Measurements from ENCODE around the gene NCKAP5.
"Not testable (repeated sequence)": the region's sequence is repeated elsewhere in the genome, so short reads cannot be mapped to it uniquely, and the experiment has no call there.

The NCKAP5 gene

DNA sequence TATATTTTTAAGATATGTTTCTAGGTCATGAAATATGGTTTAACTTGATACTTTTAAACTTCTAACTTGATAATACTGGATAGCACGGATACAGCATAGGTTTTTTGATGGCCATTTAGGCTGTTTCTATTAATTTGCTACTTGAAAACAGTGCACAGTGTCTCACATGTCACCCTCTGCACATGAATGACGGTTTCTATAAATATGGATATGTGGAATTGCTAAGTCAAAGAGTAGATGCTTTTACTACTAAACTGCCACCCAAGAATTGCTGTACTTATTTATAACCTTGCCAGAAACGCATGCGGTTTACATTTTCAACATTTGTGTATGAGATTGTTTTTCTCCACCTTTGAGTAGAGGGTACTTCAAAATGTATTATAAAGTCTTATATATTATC, 723.7 kb downstream of the NCKAP5 start:
- no peak for DNase-seq

DNA sequence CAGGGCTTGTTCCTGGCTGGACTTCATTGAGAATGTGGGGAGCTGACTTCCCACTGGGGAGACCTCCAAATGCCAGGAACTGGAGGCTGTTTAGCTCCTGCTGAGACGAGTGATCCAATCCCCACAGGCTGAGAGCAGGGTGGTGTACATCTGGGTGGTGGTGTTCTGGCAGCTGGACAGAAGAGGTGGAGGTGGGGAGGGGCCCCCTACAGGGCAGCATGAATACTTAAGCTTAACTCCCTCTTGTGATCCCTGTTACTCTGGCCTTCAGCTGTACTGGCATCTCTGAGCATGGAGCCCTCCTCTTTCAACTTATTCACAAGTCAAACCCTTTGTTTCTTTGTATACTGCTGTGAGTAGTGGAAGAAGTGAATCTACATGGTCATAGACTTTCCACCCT, 730.5 kb downstream of the NCKAP5 start:
- DNase-seq: no peak

GRCh38 chr2:132830321-132830827, 737.9 kb downstream of the NCKAP5 start:
- DNase-seq: no peak

DNA sequence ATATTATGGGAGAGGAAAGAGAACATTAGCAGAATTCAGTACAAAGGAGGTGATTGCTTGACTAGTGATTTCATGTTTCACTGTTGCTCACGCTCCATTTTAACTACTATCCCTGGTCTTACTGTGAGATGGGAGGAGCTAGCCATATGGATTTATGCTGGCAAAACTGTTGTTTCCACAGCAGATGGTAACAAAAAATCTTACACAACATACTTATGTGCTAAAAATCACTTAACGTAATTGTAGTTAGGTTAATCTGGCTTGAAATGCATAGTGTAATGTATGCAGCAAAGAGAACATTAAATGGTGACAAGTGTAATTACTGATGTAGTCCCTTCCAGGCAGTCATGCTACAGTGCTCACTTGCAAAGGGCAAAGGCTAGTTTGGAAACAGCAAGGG, 742.7 kb downstream of the NCKAP5 start:
- DNase-seq: no peak

GRCh38 chr2:132824716-132825115, 743.5 kb downstream of the NCKAP5 start:
- no peak for DNase-seq

DNA sequence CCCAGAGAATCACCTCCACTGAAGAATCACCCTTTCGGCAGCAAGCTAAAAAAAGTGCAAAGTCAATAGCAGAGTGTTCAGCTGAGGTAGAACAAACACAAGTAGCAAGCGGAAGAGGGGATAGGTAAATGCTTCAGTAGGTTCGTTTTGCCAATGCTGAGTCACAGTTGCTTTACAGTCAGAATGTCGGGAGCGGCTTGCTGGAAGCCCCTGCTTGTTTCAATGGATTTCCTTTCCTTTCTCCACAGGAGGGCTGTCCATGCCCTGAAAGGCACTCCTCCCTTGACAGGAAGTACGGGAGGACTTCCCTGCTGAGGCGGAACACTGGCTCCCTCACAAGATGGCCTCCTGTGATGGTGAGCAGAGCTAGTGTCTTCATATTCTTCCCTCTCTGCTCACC, 752.0 kb downstream of the NCKAP5 start:
- no peak for DNase-seq

DNA sequence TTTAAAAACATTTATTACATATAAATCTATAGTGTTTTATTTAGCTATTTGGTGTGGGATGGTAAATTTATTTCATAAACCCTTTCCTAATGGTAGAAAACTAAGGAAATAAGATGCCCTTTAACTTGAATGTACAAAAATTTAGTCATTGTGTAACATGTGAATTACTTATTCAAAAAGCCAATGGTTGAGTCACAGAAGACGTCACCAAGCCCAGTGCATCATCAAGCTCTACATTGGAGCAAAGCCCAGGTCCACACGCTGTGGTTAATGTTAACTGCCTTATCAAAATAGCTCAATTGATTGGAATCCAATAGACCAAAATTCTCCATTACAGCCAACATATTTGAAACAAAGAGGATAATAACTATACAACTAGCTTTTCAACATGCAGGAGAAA, 752.7 kb downstream of the NCKAP5 start:
- DNase-seq: no peak

GRCh38 chr2:132814651-132815050, 753.6 kb downstream of the NCKAP5 start:
- no peak for DNase-seq

- DNase-seq: no peak
Observed at GRCh38 chr2:132813422-132813821, 754.8 kb downstream of the NCKAP5 start.

DNA sequence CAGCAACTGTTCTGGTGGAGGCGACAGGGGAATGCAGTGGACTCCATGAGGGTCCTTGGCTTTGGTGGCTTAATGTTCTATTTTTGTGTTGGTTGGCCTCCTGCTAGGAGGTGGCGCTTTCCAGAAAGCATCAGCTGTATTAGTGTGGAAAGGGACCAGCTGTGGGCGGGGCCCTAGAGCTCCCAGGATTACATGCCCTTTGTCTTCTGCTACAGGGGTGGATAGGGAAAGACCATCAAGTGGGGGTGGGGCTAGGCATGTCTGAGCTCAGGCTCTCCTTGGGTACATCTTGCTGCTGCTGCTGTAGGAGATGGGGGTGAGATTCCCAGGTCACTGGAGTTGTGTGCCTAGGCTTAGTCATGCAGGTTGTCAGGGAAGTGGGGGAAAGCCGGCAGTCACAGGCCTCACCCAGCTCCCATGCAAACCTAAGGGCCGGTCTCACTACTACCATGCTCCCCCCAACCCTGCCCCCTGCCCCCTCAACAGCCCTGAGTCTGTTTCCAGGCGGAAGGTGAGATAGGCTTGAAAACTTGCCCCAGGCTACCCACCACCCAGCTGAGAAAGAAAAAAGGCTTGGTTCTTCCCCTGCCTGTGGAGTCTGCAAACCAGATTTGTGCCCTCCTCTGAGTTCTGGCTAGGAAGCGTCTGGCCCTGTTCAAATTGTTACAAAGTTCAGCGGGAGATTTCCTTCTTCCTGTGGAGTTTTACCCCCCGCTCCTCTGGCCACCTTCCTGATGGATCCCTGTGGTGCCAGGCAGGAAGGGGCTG, 756.9 kb downstream of the NCKAP5 start:
- no peak for DNase-seq

DNA sequence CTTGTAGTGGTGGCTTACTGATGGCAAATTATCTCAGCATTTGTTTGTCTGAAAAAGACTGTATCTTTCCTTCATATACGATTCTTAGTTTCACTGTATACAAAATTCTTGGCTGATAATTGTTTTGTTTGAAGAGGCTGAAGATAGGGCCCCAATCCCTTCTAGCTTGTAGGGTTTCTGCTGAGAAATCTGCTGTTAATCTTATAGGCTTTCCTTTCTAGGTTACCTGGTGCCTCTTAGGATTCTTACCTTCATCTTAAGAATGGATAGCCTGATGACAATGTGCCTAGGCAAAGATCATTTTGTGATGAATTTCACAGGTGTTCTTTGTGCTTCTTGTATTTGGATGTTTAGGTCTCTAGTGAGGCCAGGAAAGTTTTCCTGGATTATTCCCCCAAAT, 758.3 kb downstream of the NCKAP5 start:
- DNase-seq: not testable (repeated sequence)

DNA sequence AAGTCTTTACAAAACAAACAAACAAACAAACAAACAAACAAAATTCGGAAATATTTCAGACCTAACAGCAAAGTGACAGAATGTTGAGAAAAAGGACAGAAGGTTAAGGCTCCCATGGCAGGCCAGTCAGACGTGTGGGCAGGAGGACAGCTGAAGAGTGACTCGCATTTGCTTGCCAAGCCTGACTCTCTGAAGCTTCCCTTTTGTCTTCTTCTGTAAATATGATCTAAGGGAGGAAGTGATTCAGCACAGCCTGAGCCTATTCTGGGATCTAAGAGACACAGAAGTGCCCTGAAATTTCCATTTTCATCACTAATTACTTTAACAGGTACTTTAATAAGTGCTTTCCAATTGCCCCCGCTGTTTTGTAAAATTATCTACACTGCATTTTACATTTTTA, 764.2 kb downstream of the NCKAP5 start:
- no peak for DNase-seq

DNA sequence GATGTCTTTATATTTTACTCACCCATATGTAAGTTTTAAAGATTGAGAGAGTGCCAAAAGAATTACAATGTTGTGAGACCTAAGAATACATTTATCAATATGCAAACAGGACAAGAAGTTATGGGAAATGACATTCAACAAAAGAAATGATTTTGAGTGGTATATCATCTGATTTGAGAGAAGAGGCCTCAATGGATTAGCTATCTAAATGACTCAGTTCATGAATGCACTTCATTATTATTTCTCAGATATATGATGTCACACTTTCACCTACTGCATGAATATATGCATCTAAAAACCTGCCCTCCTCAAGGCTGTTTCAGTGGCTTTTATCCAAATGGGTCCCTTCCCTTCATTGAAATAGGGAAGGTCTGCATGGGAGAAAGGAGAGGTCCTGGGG, 769.9 kb downstream of the NCKAP5 start:
- no peak for DNase-seq

DNA sequence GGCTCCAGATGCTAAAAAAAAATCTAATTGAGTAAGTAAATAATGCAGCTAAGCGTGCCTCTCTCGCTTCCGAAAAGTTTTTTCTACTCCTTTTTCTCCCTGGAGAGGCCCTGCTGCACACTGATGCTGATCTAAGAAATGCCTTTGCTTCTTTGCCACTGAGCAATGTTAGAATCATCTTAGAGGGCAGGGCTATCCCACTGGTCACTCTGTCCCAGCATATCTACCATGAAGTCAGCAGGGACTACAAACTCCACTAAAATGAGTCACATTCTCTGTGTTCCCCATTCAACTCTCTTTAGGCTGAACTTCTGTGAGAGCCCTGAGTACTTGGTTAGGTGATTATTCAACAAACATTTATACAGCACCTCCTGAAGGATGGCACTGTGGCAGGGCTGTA, 770.7 kb downstream of the NCKAP5 start:
- DNase-seq: no peak

DNA sequence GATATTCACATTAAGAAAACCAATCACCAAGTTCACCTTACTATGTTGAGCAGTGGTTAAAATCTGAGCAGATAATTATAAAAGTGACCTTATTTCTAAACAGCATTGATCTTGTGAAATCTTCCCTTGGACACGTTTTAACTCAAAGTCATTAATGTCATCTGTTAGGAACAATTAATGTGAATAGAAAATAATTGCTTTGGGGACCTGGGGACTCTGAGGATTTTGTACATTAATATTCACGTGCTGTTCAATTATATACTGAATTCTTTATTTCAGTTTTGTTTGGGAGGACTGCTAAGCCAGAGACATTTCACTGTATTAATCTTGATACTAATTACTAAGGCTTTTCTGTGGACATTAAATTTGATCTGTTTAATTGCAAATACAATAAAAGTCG, 771.2 kb downstream of the NCKAP5 start:
- no peak for DNase-seq

- no peak for DNase-seq
Observed at GRCh38 chr2:132795220-132795619, 773.0 kb downstream of the NCKAP5 start.

DNA sequence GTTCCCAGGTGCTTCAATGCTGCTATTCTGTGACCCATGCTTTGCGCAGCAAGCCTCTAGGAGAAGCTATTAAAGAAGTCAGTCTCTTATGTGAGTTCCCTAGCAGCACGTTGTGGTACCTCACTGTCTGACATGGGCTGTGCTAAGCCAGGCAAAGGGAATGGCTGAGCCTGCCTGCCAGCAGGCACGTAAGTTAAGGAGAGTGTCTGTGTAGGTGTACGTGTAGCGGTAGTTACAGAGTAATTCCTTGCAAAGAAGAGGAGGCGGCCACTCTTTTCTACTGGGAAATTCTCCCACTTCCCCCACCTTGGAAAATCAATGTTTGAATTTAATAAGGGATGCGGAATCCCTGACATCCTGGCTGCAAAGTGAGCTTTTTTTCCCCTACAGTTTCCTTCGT, 774.7 kb downstream of the NCKAP5 start:
- no peak for DNase-seq

DNA sequence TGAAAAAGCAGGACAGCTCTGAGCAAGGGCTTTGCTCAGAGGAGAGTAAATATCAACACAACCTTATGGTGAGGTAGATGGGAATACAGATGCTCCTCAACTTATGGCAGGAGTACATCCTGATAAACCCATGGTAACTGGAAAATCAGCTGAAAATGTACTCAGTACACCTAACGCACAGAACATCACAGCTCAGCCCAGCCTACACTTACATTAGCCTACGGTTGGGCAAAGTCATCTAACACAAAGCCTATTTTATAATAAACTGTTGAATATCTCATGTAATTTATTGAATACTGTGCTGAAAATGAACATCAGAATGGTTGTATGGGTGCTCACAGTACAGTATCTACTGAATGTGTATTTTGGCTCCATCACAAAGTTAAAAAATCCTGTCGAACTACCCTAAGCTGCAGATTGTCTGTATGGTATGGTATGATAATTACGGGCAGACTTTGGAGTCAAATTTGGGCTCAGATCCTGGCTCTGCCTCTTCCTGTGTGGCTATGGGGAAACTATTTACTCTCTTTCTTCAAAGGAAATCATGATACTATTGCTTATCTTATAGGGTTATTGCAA, 778.0 kb downstream of the NCKAP5 start:
- no peak for DNase-seq

DNA sequence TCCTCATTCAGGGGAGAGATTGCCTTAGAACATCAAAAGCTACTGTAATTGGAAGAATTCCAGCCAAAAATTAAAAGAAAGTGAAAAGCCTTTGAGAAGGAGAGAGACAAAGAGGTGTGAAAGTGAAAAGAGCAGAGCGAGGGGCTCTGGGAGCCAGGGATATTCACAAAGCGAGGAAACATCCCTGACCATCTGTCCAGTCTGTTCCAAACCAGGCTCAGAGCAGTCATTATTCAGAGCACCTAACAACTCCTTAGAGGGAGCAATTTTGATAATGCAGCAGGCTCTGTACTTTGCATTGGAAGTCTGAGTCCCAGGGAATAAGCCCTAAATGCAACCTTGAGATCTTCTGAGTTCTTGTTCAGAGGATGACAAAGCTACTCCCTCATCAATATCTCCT, 779.2 kb downstream of the NCKAP5 start:
- DNase-seq: no peak

DNA sequence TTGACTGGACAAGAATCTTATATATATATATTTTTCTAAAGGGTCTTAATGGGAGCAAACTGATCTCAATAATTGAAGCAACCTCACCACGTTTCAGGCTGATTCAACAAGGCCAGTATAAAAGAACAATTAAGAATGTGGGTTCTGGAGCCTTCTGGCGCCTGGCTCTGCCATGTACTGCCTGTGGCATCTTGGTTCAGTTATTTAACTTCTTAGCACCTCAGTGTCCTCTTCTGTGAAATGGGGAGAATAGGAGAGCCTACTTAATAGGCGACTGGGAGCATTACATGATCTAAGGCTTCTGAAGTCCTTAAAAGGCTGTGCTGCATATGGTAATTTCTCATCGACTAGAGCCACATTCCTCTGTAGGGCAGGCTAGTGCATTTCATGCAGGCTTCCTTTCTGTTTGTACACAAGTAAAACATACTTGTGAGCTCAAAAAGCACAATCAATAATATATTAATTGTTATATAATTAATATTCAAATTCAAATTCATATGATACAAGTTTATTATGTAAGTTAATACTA, 779.9 kb downstream of the NCKAP5 start:
- DNase-seq: no peak

DNA sequence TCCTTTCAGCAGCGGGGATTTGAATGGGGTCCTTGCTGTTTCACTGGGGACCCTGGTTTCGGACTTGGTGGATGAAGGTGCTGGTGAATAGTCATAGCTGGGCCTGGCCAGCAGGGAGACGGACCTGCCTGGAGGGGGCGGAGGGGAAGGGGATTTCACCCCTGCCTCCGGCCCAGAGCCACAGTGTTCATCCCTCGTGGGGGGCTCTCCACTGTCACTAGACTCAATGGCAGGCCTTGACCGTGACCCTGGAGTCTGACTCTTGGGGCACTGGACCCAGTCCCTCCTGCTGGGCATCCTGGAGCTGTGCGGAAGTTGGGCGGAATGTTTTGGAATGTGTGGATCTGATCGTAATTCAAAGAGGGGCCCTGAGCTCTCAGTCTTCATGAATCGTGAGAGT, 784.4 kb downstream of the NCKAP5 start:
- DNase-seq: no peak

DNA sequence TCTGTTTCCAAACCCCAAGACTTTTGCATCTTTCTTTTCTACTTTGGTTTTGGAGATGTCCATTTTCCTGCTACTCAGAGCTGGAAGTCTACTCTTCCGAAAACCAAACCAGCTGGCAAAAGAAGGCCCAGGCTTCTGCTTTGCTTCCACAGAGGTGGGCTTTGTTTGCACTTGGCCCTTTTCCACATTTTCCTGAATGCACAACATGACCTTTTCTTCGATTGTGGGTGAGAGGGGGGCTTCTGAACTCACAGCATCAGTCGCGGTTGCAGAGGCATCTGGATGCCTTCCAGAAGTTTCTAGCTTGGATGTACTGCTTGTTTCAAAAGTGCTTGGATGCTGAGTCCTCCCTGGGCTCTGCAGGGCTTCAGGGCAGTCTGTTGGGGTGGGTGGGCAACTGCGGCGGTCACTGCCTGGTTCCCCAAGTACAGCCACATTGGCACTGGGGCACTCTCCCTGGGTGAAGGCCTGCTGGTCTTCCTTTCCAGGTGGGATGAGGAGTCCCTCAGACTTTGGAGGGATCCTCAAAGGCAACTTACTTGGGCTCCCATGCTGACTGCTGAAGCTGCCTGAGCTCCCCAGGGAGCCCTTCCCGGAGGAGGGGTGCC, 786.0 kb downstream of the NCKAP5 start:
- DNase-seq: no peak

- no peak for DNase-seq
Observed at GRCh38 chr2:132780651-132781050, 787.6 kb downstream of the NCKAP5 start.

DNA sequence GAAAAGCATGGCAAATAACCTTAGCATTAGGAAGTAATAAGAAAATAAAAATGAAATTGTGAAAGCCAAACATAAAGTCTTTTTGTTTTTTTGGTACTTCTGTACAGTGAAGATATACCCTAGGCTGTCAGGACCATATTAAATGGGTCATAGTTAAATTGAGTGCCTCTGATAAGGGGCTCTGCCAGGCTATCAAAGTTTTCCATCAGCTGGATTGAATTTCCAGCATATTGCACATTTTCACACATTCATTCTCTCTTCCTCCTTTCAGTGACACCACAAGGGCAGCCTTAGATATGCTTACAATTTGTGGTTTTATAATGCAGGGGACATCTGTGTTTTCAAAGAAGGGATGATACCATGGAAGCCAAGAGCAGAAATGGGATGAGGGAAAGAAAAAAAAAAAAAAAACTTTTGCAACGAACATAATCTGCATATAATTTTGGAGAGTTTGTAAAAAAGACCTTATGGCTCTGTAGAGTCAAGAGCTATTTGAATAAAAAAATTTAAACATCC, 789.0 kb downstream of the NCKAP5 start:
- DNase-seq: no peak
